HG02678 (cell line): ENCODE results near the gene SYNGR4.

ENCODE experiments used
- ATAC-seq: cut with Tn5 transposase; IDR thresholded peaks from one replicate; pipeline ENCODE4 v1.9.1; 2021; ENCODE audit warnings: mild to moderate bottlenecking, moderate library complexity; ENCODE audit not compliant: unreplicated experiment

SYNGR4 gene

DNA sequence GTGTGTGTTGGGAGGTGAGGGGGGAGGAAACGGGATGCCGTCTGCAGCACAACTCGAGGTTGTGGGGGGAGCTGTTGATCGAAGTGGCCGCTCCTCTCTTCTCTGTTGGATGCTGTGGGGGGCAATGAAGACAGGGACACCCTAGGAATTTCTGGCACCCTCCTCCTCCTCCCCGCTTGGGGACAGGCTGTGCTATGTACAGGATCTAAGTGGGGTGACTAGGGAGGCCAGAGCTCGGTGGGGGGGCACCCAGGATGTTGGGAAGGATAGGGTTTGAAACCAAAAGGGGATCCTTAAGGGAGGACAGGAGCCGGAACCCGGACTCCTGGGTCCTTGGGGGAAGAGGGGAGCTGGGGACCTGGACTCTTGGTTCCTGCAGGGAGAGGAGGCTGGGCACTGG, 31.3 kb downstream of the SYNGR4 start:
- ATAC-seq: no peak

DNA sequence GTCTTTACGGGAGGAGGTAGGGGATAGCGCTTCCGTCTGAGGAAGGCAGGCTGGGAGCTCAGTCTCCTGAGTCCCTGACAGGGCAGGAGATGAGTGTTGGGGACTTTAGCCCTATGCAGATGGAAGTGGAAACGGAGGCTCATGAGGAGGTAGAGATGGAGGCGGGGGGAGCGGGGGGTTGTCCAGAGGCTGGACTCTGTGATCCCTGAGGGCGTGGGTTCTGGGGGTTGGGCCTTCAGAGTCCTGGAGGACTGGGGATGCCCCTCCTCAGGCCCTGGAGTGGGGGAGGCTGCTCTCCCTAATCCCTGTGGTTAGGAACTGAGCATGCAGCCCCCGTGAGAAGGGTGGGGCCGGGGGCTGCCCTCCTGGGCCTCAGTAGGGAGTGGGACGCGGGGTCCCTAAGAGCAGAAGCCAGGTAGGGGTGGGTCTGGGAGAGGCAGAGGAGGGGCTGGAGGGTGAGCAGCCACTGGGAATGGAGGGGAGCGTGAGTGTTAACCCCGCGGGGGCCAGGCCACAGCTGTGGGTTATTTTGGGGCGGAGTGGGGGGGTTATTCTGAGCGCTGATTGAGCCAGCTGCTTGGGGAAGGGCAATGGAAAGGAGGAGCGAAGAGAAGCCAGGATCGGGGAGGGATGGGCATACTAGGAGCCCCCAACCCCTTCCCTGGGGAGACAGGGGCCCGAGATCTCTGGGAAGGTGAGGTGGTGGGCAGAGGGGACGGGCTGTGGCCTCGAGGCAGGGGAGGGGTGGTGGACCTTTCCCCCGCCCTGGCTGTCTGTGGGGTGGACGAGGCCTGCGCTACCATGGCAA, 32.1 kb downstream of the SYNGR4 start:
- ATAC-seq: no peak

DNA sequence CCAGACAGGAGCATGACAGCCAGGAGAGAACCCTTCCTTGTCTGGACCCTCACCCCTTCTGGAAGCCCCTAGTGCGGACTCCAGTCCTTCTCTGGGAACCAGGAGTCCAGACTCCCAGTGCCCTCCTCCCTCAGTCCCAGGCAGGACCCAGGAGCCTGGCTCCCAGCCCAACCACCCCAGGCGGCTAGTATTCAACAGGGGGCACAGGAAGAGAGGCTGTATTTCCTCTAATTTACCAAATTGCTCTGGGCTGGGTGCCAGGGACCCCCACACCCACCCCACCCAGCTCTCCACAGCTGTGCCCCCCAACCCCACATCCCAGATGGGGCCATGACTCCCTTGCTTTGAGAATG, 32.6 kb downstream of the SYNGR4 start:
- ATAC-seq: no peak

DNA sequence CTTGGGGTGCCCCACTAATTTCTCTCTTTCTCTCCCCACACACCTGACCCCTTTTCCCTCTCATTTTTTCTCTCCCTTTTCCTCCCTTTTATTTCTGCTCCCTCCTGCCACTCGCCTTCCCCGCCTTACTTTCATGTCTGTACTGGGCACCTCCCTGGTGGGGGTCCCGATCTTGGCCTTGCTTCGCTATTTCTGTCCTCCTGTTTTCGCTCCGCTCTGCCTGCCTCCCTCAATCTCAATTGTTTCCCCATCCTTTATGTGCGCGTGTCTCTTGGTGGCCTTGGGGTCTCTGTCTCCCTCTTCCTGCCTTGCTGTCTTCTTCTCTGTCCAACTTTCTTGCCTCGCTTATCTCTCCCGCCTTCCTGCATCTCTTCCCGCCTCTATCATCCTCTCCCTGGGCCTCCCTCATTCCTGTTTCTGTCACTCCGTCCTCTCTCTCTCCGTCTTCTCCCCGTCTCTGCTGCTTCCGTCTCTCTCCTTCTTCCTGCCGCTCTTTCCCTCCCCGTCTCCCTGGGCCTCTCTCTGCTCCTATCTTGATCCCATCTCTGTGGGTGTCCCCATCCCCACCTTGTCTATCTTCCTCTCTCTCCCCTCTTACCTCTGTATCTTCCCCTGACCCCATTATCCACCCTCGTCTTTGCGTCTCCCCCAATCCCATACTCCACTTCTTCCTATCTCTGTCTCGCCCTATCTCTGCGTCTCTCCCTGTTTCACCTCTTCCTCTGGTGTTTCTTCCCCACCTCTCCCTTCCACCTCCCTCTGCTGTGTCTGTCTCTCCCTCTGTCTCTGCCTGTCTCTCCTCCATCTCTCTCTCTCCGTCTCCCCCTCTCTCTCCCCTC, 33.3 kb downstream of the SYNGR4 start:
- no peak for ATAC-seq

DNA sequence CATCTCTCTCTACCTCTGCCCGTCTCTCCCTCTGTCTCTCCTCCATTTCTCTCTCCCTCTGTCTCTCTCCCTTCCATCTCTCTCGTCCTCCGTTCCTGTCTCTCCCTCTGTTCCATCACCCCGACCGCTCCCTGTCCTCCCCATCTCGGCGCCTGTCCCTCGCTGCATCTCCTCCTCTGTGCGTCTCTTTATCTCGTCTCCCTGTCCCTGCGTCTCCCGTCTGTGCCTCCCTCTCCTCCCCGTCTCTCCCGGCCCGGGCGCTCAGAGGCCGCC, 33.9 kb downstream of the SYNGR4 start:
- peak; percentile 18 for ATAC-seq

DNA sequence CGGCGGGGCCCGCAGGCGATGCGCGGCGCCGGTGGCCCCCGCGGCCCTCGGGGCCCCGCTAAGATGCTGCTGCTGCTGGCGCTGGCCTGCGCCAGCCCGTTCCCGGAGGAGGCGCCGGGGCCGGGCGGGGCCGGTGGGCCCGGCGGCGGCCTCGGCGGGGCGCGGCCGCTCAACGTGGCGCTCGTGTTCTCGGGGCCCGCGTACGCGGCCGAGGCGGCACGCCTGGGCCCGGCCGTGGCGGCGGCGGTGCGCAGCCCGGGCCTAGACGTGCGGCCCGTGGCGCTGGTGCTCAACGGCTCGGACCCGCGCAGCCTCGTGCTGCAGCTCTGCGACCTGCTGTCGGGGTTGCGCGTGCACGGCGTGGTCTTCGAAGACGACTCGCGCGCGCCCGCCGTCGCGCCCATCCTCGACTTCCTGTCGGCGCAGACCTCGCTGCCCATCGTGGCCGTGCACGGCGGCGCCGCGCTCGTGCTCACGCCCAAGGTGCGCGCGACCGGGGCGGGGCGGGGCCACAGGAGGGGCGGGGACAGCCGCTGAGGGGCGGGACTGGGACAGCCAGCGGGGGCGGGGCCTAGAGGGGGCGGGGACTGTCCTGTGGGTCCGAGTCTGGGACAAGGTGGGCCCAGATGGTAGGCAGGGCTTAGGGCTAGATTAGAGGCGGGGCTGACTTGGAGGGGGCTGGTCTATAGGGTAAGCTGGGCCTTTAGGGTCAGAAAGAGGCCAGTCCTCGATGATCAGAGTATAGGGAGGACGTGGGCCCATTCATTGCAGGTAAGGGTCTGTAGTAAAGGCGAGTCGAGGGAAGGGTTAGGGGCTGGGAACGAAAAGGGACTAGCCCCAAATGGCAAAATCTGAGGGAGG, 34.4 kb downstream of the SYNGR4 start:
- peak; percentile 63 for ATAC-seq

DNA sequence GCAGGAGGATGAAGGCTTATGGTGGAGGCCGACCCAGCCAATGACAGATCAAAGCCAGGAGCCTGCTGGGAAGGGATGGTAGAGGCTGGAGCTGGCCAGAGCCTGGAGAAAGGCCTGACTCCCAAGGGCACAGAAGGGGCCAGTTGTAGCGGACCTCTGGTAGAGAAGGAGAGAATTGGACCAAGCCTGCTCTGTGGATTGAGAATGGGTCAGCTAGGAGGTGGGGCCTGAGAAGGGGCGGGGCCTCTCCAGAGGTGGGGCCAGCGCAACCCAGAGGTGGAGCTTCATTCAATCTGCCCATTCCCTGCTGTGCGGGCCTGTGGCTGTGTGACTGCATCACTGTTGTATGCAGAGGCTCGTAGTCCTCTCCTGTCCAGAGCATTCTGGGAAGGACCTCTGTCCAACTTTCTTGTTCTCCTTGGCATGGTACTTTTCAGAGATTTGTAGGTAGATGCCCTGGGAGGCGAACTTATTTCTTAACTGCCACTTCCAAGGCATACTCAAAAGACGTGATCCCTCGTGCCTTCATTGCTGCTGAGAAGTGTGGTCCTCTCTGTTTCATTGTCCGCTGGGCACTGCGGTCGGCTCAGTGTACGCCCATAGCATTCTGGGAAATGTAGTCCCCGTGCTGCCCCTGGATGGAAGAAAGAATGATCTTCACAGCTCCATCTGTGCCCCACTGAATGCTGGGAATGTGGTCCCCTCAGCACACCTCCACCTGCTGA, 36.0 kb downstream of the SYNGR4 start:
- no peak for ATAC-seq

DNA sequence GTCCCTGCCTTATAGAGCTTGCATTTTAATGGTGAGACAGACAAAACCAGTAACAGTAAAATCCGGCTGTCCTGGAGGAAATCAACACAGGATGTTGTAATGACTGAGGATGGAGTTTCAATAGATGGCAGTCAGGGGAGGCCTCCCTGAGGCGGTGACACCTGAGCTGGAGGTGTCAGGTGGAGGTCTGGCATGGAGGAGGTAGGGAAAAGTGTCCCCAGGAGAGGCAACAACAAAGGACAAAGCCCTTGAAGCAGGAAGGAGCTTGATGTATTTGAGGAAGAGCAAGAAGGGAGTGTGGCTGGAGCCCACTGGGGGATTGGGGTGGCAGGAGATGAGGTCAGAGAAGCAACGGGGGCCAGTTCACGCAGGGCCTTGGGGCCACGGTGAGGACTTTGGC, 37.1 kb downstream of the SYNGR4 start:
- no peak for ATAC-seq

DNA sequence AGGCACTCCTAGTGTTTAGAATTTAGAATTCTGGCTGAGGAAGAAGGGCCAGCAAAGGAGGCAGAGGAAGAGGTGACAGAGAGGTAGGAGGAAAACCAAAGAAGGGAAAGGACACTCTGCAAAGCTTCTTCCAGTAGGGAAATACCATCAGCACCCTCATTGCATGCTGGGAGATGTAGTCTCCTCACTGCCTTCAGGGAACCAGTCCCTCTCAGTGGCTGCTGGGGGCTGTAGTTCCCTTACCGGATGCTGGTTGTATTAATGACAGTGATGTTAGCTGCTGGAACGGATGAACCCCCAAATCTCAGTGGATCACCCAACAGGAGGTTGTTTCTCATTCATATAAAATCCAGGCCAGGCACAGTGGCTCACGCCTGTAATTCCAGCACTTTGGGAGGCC, 39.4 kb downstream of the SYNGR4 start:
- no peak for ATAC-seq

DNA sequence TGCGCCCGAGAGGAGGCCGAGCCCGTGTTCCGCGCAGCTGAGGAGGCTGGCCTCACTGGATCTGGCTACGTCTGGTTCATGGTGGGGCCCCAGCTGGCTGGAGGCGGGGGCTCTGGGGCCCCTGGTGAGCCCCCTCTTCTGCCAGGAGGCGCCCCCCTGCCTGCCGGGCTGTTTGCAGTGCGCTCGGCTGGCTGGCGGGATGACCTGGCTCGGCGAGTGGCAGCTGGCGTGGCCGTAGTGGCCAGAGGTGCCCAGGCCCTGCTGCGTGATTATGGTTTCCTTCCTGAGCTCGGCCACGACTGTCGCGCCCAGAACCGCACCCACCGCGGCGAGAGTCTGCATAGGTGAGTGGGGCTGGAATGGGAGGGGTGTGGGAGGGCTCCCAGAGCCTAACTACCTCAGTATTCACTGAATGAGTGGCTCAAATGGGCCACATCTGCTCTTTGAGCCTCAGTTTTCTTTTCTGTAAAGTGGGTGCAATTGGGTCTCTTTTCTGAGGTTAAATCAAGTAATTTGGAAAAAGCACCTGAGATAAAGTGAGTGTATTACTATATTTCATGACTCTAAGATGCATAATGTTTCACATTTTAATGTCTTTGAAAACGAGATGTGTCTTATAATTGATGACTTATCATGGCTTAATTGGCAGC, 41.0 kb downstream of the SYNGR4 start:
- no peak for ATAC-seq

DNA sequence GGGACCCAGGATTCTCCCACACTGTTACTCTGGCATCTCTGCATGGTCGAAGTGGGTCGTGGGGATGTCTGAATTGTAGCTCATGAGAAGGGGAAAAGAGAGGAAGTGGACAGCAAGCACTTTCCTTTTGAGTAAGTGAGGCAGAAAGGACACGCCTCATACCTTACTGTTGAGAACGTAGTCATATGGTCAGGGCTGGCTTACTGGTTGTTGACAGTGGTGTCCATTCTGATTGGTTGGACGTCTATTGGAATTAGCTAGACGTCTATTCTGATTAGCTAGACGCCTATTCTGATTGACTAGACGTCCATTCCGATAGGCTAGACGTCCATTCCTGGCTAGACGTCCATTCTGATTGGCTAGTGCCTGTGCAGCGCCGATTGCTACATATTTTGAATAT, 41.7 kb downstream of the SYNGR4 start:
- no peak for ATAC-seq

DNA sequence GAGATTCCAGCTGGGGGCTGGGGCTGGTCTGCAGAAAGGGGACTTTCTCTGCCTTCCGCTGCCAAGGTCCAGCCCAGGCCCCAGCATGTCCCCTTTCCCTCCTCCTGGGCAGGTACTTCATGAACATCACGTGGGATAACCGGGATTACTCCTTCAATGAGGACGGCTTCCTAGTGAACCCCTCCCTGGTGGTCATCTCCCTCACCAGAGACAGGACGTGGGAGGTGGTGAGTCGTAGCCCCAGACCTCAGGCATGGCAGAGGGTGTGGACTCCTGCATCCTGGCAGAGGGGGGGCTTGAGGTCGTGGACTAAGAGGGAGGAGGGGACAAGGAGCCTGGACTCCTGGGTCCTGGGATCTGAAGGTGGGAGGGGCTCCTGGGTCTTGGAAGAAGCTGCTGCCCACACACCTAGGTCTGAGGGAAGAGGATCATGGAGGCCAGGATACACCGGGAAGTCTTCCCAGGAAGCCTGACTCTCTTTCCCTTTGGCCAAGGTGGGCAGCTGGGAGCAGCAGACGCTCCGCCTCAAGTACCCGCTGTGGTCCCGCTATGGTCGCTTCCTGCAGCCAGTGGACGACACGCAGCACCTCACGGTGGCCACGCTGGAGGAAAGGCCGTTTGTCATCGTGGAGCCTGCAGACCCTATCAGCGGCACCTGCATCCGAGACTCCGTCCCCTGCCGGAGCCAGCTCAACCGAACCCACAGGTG, 49.9 kb downstream of the SYNGR4 start:
- no peak for ATAC-seq

DNA sequence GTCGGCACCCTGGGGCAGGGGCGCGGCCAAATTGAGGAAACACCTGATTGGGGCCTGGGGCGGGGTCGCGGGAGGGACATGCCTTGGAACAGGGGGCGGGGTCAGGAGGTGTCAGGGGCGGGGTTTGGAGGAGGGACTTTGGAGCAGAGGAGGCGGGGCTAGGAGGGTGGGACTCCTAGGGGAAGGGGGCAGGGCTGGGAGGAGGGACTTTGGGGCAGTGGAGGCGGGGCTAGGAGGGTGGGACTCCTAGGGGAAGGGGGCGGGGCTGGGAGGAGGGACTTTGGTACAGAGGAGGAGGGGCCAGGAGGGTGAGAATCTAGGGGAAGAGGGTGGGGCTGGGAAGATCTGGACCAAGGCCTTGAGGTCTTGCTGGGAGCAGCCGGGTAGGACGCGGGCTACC, 51.2 kb downstream of the SYNGR4 start:
- ATAC-seq: no peak

DNA sequence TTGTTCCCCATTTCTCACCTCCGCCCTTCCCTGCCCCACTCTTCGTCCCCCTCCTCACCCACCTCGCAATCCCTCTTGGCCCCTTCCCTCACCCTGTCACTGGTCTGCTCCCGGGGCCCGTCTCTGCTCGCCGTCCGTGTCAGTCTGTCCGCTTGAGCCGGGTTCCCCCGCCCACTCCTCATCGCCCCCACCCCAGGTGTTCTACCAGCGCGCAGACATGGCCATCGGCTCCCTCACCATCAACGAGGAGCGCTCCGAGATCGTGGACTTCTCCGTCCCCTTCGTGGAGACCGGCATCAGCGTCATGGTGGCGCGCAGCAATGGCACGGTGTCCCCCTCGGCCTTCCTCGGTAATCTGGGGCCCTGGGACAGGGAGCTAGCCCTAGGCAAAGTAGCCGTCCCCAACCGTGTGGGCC, 51.6 kb downstream of the SYNGR4 start:
- no peak for ATAC-seq

DNA sequence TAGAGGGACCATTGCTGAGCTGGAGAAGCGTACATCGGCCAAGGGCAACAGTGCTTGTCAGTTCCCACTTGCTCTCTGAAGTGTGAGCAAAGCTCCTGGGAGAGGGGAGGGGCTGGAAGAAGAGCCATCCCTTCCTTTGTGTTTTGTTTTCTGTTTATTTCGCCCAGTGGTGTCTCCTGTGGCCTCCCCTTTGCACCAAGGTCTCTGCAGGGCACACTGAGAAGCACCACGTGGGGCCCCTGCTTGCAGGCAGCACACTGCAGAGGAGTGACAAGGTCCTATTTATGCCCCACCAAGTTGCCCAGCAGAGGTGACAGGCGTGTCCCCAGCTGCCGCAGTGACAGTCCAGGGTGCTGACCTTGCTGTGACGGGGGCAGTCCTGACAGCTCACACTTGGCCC, 53.3 kb downstream of the SYNGR4 start:
- ATAC-seq: no peak

DNA sequence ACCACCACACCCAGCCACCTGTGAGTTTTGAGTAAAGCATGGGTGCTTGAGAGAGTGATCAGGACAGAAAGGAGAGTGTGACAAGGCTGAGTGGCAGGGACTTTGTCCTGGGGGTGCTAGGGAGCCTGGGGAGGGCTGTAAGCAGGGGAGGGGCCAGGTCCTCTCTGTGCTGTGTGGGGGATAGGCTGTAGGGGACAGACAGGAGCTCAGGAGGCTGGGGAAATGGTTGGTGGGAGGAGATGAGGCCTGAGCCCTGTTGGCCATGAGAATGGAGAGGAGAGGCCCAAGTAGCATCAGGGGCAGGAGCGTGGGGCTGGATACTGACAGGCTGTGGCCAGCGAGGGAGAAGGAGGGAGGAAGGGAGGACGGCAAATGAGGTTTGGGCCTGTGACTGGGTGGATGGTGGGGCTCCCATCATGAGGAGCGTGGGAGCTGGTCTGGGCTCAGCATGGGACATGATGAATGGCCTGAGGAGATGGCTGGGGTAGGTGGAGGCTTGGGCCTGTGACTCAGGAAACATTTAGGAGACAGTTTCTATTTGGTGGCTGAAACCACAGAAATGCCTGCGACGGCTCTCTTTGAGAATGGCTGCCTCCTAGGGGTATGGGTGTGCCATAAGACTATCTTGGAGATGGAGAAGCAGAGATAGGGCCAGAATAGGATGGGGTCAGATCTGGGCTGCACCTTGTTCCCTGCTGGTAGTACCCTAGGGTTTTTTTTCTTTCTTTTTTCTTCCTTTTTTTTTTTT, 54.3 kb downstream of the SYNGR4 start:
- ATAC-seq: no peak

DNA sequence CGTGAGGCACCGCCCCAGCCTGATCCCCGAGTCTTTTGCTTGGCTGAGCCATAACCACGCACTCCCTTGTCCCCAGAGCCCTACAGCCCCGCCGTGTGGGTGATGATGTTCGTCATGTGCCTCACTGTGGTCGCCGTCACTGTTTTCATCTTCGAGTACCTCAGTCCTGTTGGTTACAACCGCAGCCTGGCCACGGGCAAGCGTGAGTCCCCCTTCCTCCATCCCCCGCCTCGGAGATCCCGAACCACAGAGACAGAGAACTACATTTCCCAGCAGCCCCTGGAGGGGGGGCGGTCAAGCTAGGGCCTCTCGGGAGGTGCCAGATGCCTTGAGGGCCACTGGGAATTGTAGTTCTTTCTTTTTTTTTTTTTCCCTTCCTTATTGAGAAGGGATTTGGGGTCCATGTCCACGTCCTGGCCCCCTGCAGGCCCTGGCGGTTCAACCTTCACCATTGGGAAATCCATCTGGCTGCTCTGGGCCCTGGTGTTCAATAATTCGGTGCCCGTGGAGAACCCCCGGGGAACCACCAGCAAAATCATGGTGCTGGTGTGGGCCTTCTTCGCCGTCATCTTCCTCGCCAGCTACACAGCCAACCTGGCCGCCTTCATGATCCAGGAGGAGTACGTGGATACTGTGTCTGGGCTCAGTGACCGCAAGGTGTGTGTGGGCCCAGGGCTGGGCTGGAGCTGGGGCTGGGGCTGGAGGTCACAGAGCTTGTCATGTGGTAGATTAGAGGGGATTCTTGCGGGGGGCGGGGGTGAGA, 55.2 kb downstream of the SYNGR4 start:
- ATAC-seq: peak; percentile 85

DNA sequence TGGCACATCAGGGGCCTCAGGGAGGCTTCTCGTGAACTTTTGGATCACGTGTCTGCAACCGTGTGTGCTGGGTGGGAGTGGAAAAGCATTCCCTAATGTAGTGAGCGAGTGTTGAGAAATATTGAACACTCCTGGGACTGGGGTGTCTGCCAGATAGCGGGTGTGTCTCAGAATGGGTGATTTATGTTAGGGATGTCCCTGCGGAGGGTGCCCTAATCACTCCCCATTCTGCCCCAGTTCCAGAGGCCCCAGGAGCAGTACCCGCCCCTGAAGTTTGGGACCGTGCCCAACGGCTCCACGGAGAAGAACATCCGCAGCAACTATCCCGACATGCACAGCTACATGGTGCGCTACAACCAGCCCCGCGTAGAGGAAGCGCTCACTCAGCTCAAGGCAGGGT, 57.4 kb downstream of the SYNGR4 start:
- ATAC-seq: no peak
